ENCODE measurements around the gene DLG1. TPM values are rescaled to one million over a fixed set of nuclear protein-coding genes. Genes with fewer than 3 reads are reported as not detected.

DLG1 gene
- total and polyA plus RNA-seq, 9 of the 15 experiments (the other 6 are each of a cell fraction or from before 2014, with no cell fraction given), result 9.4 to 63.5 (median 43.6) TPM

GRCh38 chr3:197335428-197336132, 37.2 kb upstream of the DLG1 start:
- ChIA-PET CTCF (ENCODE audit: low intra/inter-chr PET ratio) (no interaction called here), POLR2A (interaction anchor here (1.0 kb wide), 1 partner anchor 35 kb away, joined by 4 read pairs; no protein-coding TSS in a partner anchor)
- BruUV-seq (replicated peaks), result no TSS peak
- peak overlapping the region; percentile 80 for H2AFZ ChIP-seq (ENCODE audit: low read depth, low read length)
- 43% methylated on average over 13 of the region's 13 CpGs for WGBS (ENCODE audit: insufficient coverage, low coverage, missing lambda C conversion rate)
- intact Hi-C loops (cut with micrococcal nuclease), result no loop called here
- ATAC-seq, result peak; percentile 59
- H4K20me1 ChIP-seq (replicated peaks; ENCODE audit: control insufficient read depth, insufficient read depth, low read length), result no peaks in the 10 kb centered on the region
- H3K9me3 ChIP-seq (replicated peaks; ENCODE audit: control insufficient read depth, insufficient read depth, low read depth, low read length), result no peaks in the 10 kb centered on the region
- peak in 3 of 4 experiments; percentile 28 to 45 (median 29) for DNase-seq (ENCODE audit: extremely low read depth in 1 of 4, low spot score in 3 of 4)
- no peaks in the 10 kb centered on the region for H3K79me2 ChIP-seq (ENCODE audit: control insufficient read depth, insufficient read depth, low read length)
- in situ Hi-C loops (cut with MboI), result no loop called here
- no peaks in the 10 kb centered on the region for H3K27me3 ChIP-seq (ENCODE audit: control insufficient read depth in 2 of 2, insufficient read depth in 2 of 2, low read length in 2 of 2)
- no peaks in the 10 kb centered on the region for H3K9me1 ChIP-seq (ENCODE audit: control insufficient read depth, insufficient read depth, low read length)
- no peak for FAIRE-seq
- H3K9ac ChIP-seq (ENCODE audit: insufficient read depth in 1 of 2, low read depth in 2 of 2, low read length in 2 of 2), result peak overlapping the region in 1 of 2 experiments; percentile 88; a peak in 2 of 4 replicates
- H3K4me2 ChIP-seq (ENCODE audit: insufficient read depth, low read length), result peak overlapping the region; percentile 10; the same call in 1 of the 2 replicates
- H3K4me3 ChIP-seq, result no peak overlapping the region
- peaks cover 8 to 16% of the 10 kb centered on the region in 2 experiments for H3K4me1 ChIP-seq (replicated peaks in 1 of 2; ENCODE audit: control insufficient read depth in 2 of 2, insufficient read depth in 2 of 2, low read length in 2 of 2)
- H3K27ac ChIP-seq (ENCODE audit: extremely low read depth, low read depth, low read length), result no peak overlapping the region
- H3K36me3 ChIP-seq (ENCODE audit: control insufficient read depth, insufficient read depth, low read length), result no peaks in the 10 kb centered on the region
- no peak for TF ChIP-seq EWSR1 (IDR thresholded peaks at IDR 0.05; ENCODE audit: borderline replicate concordance, low read depth, partially characterized antibody)
- peak; percentile 71 for TF ChIP-seq ESRRA (IDR thresholded peaks at IDR 0.05; ENCODE audit: borderline replicate concordance, low read depth)
- no peak for TF ChIP-seq ZNF583 (CRISPR knock-in tag; IDR thresholded peaks at IDR 0.05)
- peak; percentile 49 for TF ChIP-seq VEZF1 (CRISPR knock-in tag; IDR thresholded peaks at IDR 0.05)
- no peak for TF ChIP-seq FOXM1 (IDR thresholded peaks at IDR 0.05; ENCODE audit: low read depth)
- no peak for TF ChIP-seq FOXM1 (CRISPR knock-in tag; IDR thresholded peaks at IDR 0.05; ENCODE audit: low read depth)
- TF ChIP-seq ZNF609 (CRISPR knock-in tag; IDR thresholded peaks at IDR 0.05; ENCODE audit: borderline replicate concordance), result no peak
- TF ChIP-seq NR2C2 (CRISPR knock-in tag; IDR thresholded peaks at IDR 0.05), result no peak
- TF ChIP-seq NR2C2 (tag; IDR thresholded peaks at IDR 0.05), result peak; percentile 59
- no peak for TF ChIP-seq ID3 (CRISPR knock-in tag; IDR thresholded peaks at IDR 0.05)
- peak; percentile 43; the same call in 1 of the 2 replicates for TF ChIP-seq ID3 (tag; IDR thresholded peaks at IDR 0.05)
- no peak for TF ChIP-seq ZKSCAN8 (CRISPR knock-in tag; IDR thresholded peaks at IDR 0.05)
